GDM1 (cell line): ENCODE measurements around the gene C1QTNF9.
"Not testable (repeated sequence)": the region's sequence is repeated elsewhere in the genome, so short reads cannot be mapped to it uniquely, and the experiment has no call there.

Experiments used
- DNase-seq: peaks from one replicate; lab custom pipeline; 2025; lab: John Stamatoyannopoulos, UW

The C1QTNF9 gene

DNA sequence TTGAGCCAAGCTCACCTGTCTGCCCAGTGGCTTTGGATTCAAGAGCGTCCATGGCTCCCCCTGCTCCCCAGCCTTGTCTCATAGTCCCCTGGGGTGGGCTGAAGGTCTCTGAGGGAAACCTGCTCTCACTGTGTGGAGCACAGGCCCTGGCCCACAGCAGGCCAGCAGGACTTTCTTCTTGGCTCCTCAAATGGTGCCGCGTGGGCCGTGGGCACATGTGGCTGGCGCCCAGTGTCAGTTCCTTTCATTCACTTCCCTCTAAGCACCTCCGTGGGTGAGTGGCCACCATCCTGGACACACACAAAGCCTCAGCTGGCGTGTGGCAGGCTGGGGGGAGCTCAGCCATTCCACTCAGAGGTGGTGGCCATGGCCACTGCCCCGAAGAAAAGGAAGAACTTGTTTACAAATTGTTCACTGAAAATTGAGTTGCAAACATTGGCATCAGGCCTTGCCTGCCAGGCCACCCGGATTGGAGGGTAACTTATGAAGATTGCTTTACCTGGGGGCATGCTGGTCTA, 53.1 kb downstream of the C1QTNF9 start:
- DNase-seq = no peak

DNA sequence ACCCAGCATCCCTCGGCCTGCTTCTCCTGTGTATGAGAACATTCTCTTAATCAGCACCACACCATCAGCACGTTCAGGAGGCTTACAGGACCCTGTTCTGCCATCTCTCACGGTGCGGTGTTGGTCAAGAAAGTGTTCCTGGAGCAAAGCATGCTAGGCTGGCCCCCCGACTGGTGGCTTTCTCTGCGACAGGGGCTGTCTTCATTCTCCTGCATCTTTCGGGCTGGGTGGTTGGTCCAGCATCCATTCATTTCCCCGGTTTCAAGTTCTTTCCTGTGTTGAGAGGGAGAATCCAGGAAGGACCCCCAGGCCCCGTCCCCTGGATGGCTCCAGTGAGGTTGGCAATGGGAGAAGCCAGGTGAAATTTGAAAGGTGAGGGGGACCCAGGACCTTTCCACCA, 55.8 kb downstream of the C1QTNF9 start:
- DNase-seq = no peak

DNA sequence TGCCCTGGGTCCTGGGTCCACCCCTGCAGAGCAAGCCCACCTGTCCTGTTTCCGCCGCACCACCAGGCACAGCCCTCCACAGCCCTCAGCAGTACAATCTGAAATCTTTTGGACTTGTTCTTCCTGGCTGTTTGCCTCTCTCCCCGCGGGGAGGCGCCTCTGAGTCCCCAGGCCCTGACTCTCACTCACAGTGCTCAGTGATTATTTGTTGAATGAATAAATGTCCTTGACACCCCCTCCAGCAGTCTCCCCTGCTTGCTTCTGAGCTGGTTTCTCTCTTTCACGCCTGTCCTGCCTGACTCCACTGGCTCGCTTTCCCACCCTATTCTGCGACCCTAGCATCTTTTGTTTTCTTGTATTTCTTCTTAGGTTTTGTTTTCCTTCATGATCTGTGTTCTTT, 56.9 kb downstream of the C1QTNF9 start:
- DNase-seq = not testable (repeated sequence)

DNA sequence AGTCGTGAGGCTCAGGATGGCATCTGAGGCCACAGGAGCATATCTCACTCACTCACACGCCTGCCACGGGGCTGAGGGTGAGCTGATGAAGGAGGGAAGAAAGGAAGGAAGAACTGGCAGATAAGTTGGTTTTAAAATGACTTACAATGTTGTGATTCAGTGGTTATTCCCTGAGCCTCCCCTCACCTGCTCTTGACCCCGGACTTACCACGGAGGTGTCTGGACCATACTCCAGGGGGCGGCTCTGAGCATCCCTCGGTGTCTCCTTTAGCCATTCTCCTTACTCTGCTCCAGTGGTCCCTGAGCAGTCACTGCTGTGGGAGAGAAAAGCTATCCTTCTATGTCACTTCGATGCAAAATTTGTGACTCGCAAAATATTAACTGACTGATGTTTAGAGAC, 61.9 kb downstream of the C1QTNF9 start:
- not testable (repeated sequence) for DNase-seq
